IPS-18c (cell line): Measurements from ENCODE around the gene FLT3.
A peak's percentile ranks its signal among the peaks of the same experiment; 100 is the strongest.
"Not testable (repeated sequence)": the region's sequence is repeated elsewhere in the genome, so short reads cannot be mapped to it uniquely, and the experiment has no call there.

Experiments used
- H3K4me3 ChIP-seq: 2 replicates; pipeline ENCODE4 v1.7.0; 2013; ENCODE audit warnings: low read depth, mild to moderate bottlenecking, low read length, moderate library complexity; ENCODE audit not compliant: insufficient read depth
- H3K9me3 ChIP-seq: one replicate; pipeline ENCODE4 v1.6.1; 2013; ENCODE audit warnings: mild to moderate bottlenecking, low read length, moderate library complexity; ENCODE audit not compliant: control insufficient read depth, insufficient read depth

FLT3 gene

GRCh38 chr13:27971236-27971645 lies 129.1 kb downstream of the FLT3 start:
- peaks cover 2% of the 10 kb centered on the region for H3K9me3 ChIP-seq
- no peak overlapping the region for H3K4me3 ChIP-seq

- Histone ChIP-seq H3K4me3 (no peak overlapping the region), H3K9me3 (peaks cover 2% of the 10 kb centered on the region)
Measured at GRCh38 chr13:27970382-27971235, 129.8 kb downstream of the FLT3 start.

- no peak overlapping the region for H3K4me3 ChIP-seq
- H3K9me3 ChIP-seq = no peaks in the 10 kb centered on the region
Measured at GRCh38 chr13:27969866-27970229, 130.5 kb downstream of the FLT3 start.

- peak within 1 kb of the TSS; percentile 43 for H3K4me3 ChIP-seq
Measured at GRCh38 chr13:27969082-27969865, 131.1 kb downstream of the FLT3 start, which contains the start of gene CDX2. Gene CDX2, minus strand, starts transcription at chr13:27969315. Its CDS starts 309 bp downstream, at chr13:27969006.

GRCh38 chr13:27968316-27969081 lies 131.9 kb downstream of the FLT3 start:
- Histone ChIP-seq H3K9me3 (no peaks in the 10 kb centered on the region), H3K4me3 (peak overlapping the region; percentile 43)

More at GRCh38 chr13:27969082-27969865, 131.1 kb downstream of the FLT3 start, which contains the start of gene CDX2:
- no peaks in the 10 kb centered on the region for H3K9me3 ChIP-seq

- Histone ChIP-seq H3K9me3 (no peaks in the 10 kb centered on the region), H3K4me3 (peak overlapping the region; percentile 20; the same call in 1 of the 2 replicates)
Measured at GRCh38 chr13:27967736-27968315, 132.6 kb downstream of the FLT3 start.

GRCh38 chr13:27967203-27967735 lies 133.1 kb downstream of the FLT3 start:
- Histone ChIP-seq H3K4me3 (no peak overlapping the region), H3K9me3 (no peaks in the 10 kb centered on the region)

- no peak overlapping the region for H3K4me3 ChIP-seq
- no peaks in the 10 kb centered on the region for H3K9me3 ChIP-seq
Measured at GRCh38 chr13:27966641-27967202, 133.7 kb downstream of the FLT3 start.

GRCh38 chr13:27965740-27966640 lies 134.4 kb downstream of the FLT3 start:
- no peak overlapping the region for H3K4me3 ChIP-seq
- no peaks in the 10 kb centered on the region for H3K9me3 ChIP-seq

- no peaks in the 10 kb centered on the region for H3K9me3 ChIP-seq
- no peak overlapping the region for H3K4me3 ChIP-seq
Measured at GRCh38 chr13:27965343-27965739, 135.0 kb downstream of the FLT3 start.

GRCh38 chr13:27964741-27965323 lies 135.5 kb downstream of the FLT3 start:
- no peak overlapping the region for H3K4me3 ChIP-seq
- H3K9me3 ChIP-seq = no peaks in the 10 kb centered on the region

- H3K9me3 ChIP-seq, H3K4me3 ChIP-seq: not testable (repeated sequence)
Measured at GRCh38 chr13:27964206-27964605, 136.2 kb downstream of the FLT3 start.

GRCh38 chr13:27963491-27963890 lies 136.9 kb downstream of the FLT3 start:
- H3K4me3 ChIP-seq = no peak overlapping the region
- H3K9me3 ChIP-seq = no peaks in the 10 kb centered on the region

GRCh38 chr13:27962982-27963381 lies 137.4 kb downstream of the FLT3 start:
- Histone ChIP-seq H3K9me3 (no peaks in the 10 kb centered on the region), H3K4me3 (no peak overlapping the region)

GRCh38 chr13:27962128-27962841 lies 138.1 kb downstream of the FLT3 start:
- no peaks in the 10 kb centered on the region for H3K9me3 ChIP-seq
- 0 out of 2 replicates have a peak overlapping the region, but pooled peaks have one; percentile 1 for H3K4me3 ChIP-seq
